ENCODE measurements around the gene AGPAT4.

The AGPAT4 gene

GRCh38 chr6:161302949-161303348 lies 29.1 kb upstream of the AGPAT4 start:
- Histone ChIP-seq H2AFZ (ENCODE audit: insufficient read depth, low read length, poor library complexity) (no peak overlapping the region), H2AK5ac (ENCODE audit: low read length) (no peak overlapping the region)
- no CpG with 5 or more reads among the region's 6 CpGs for WGBS (ENCODE audit: extremely low coverage, insufficient coverage, insufficient read length)

DNA sequence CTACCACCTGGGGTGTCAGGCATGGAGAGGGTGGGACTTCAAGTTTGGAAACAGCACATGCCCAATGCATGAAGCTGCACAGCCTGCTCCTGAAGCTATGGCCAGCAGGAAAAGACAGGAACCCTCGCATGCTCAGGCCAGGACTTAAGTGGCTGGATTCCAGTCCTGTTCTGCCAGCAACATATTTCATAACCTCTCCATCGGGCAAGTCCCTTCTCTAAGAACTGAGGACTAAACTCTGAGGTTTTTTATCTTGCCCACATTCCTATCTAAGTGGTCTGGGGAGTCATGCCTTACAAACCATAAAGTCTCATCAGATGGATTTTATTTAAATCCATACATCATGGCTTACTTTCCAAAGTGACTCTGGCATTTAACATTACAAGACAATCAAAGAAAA lies 27.5 kb upstream of the AGPAT4 start:
- Histone ChIP-seq H4K91ac (ENCODE audit: low read depth, low read length) (no peak overlapping the region), H2BK120ac (ENCODE audit: insufficient read depth, low read length, poor library complexity) (no peak overlapping the region), H3K18ac (ENCODE audit: low read length) (no peak overlapping the region), H3K27me3 (ENCODE audit: insufficient read depth, low read length) (no peaks in the 10 kb centered on the region), H2AK5ac (ENCODE audit: low read length) (no peak overlapping the region), H3K4ac (ENCODE audit: low read depth, low read length) (no peak overlapping the region), H2BK5ac (ENCODE audit: low read depth, low read length, poor library complexity) (no peak overlapping the region), H2BK12ac (ENCODE audit: low read length) (no peak overlapping the region), H3K4me1 (ENCODE audit: control insufficient read depth in 1 of 2, insufficient read depth in 2 of 2, low read length in 2 of 2) (no peaks in the 10 kb centered on the region), H4K12ac (ENCODE audit: low read depth, low read length) (no peak overlapping the region), H3K79me2 (ENCODE audit: control insufficient read depth, insufficient read depth, low read length, poor library complexity) (no peaks in the 10 kb centered on the region), H3K27ac (ENCODE audit: low read depth, low read length) (no peak overlapping the region), H3K23ac (ENCODE audit: low read length) (no peak overlapping the region), H3K14ac (ENCODE audit: low read length) (no peak overlapping the region), H3K36me3 (ENCODE audit: control insufficient read depth in 1 of 2, insufficient read depth in 2 of 2, low read length in 2 of 2) (no peaks in the 10 kb centered on the region), H3K9me3 (ENCODE audit: insufficient read depth, low read depth, low read length) (no peaks in the 10 kb centered on the region), H4K8ac (ENCODE audit: low read depth, low read length) (no peak overlapping the region), H3K79me1 (ENCODE audit: low read length) (no peaks in the 10 kb centered on the region), H3K9ac (ENCODE audit: low read length) (no peak overlapping the region), H3K4me2 (ENCODE audit: low read length) (no peak overlapping the region), H2AFZ (ENCODE audit: insufficient read depth, low read length, poor library complexity) (no peak overlapping the region), H3K4me3 (ENCODE audit: low read depth, low read length) (no peak overlapping the region)
- peak; percentile 71 to 74 for DNase-seq
- no CpG with 5 or more reads among the region's 2 CpGs for WGBS (ENCODE audit: extremely low coverage, insufficient coverage, insufficient read length)

More at GRCh38 chr6:161302949-161303348, 29.1 kb upstream of the AGPAT4 start:
- no peak overlapping the region for H3K23ac ChIP-seq (ENCODE audit: low read length)
- H3K27me3 ChIP-seq (ENCODE audit: insufficient read depth, low read length): no peaks in the 10 kb centered on the region
- no peak overlapping the region for H4K91ac ChIP-seq (ENCODE audit: low read depth, low read length)
- DNase-seq: no peak
- no peaks in the 10 kb centered on the region for H3K9me3 ChIP-seq (ENCODE audit: insufficient read depth, low read depth, low read length)
- no peak overlapping the region for H3K27ac ChIP-seq (ENCODE audit: low read depth, low read length)
- H3K36me3 ChIP-seq (ENCODE audit: control insufficient read depth in 1 of 2, insufficient read depth in 2 of 2, low read length in 2 of 2): no peaks in the 10 kb centered on the region
- H3K9ac ChIP-seq (ENCODE audit: low read length): peak overlapping the region; percentile 10
- no peak overlapping the region for H2BK5ac ChIP-seq (ENCODE audit: low read depth, low read length, poor library complexity)
- no peak overlapping the region for H4K8ac ChIP-seq (ENCODE audit: low read depth, low read length)
- H3K79me2 ChIP-seq (ENCODE audit: control insufficient read depth, insufficient read depth, low read length, poor library complexity): no peaks in the 10 kb centered on the region
- no peaks in the 10 kb centered on the region for H3K4me1 ChIP-seq (ENCODE audit: control insufficient read depth in 1 of 2, insufficient read depth in 2 of 2, low read length in 2 of 2)
- no peak overlapping the region for H3K4me3 ChIP-seq (ENCODE audit: low read depth, low read length)
- no peaks in the 10 kb centered on the region for H3K79me1 ChIP-seq (ENCODE audit: low read length)
- no peak overlapping the region for H4K12ac ChIP-seq (ENCODE audit: low read depth, low read length)
- no peak overlapping the region for H2BK12ac ChIP-seq (ENCODE audit: low read length)
- no peak overlapping the region for H3K14ac ChIP-seq (ENCODE audit: low read length)
- no peak overlapping the region for H3K4ac ChIP-seq (ENCODE audit: low read depth, low read length)
- no peak overlapping the region for H3K4me2 ChIP-seq (ENCODE audit: low read length)
- no peak overlapping the region for H3K18ac ChIP-seq (ENCODE audit: low read length)
- H2BK120ac ChIP-seq (ENCODE audit: insufficient read depth, low read length, poor library complexity): no peak overlapping the region

DNA sequence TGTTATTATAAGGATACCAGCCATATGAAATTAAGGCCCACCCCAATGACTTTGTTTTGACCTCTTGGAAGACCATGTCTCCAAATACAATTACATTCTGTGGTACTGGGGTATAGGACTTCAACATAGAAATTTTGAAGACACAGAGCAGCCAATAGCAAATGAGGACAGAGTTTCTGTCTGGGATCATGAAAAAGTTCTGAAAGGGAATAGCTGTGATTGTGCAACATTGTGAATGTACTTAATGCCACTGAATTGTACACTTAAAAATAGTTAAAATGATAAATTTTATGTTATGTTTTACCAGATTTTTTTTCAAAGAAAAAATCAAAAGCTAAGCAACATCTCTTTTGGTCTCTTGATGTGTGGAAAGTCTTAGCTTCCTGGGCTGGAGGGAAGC lies 27.0 kb upstream of the AGPAT4 start:
- Histone ChIP-seq H3K27ac (ENCODE audit: low read depth, low read length) (no peak overlapping the region), H3K4me3 (ENCODE audit: low read depth, low read length) (no peak overlapping the region), H4K8ac (ENCODE audit: low read depth, low read length) (no peak overlapping the region), H3K9ac (ENCODE audit: low read length) (no peak overlapping the region), H2BK5ac (ENCODE audit: low read depth, low read length, poor library complexity) (no peak overlapping the region), H3K79me1 (ENCODE audit: low read length) (no peaks in the 10 kb centered on the region), H3K79me2 (ENCODE audit: control insufficient read depth, insufficient read depth, low read length, poor library complexity) (no peaks in the 10 kb centered on the region), H3K27me3 (ENCODE audit: insufficient read depth, low read length) (no peaks in the 10 kb centered on the region), H3K23ac (ENCODE audit: low read length) (no peak overlapping the region), H3K14ac (ENCODE audit: low read length) (no peak overlapping the region), H2BK12ac (ENCODE audit: low read length) (no peak overlapping the region), H2AK5ac (ENCODE audit: low read length) (no peak overlapping the region), H2AFZ (ENCODE audit: insufficient read depth, low read length, poor library complexity) (no peak overlapping the region), H3K4me1 (ENCODE audit: control insufficient read depth in 1 of 2, insufficient read depth in 2 of 2, low read length in 2 of 2) (no peaks in the 10 kb centered on the region), H3K18ac (ENCODE audit: low read length) (no peak overlapping the region), H2BK120ac (ENCODE audit: insufficient read depth, low read length, poor library complexity) (no peak overlapping the region), H3K36me3 (ENCODE audit: control insufficient read depth in 1 of 2, insufficient read depth in 2 of 2, low read length in 2 of 2) (no peaks in the 10 kb centered on the region), H3K4me2 (ENCODE audit: low read length) (no peak overlapping the region), H4K91ac (ENCODE audit: low read depth, low read length) (no peak overlapping the region), H3K9me3 (ENCODE audit: insufficient read depth, low read depth, low read length) (no peaks in the 10 kb centered on the region), H3K4ac (ENCODE audit: low read depth, low read length) (no peak overlapping the region), H4K12ac (ENCODE audit: low read depth, low read length) (no peak overlapping the region)
- DNase-seq: no peak

- H3K18ac ChIP-seq (ENCODE audit: low read length): no peak overlapping the region
- no peaks in the 10 kb centered on the region for H3K79me2 ChIP-seq (ENCODE audit: control insufficient read depth, insufficient read depth, low read length, poor library complexity)
- no peak overlapping the region for H4K8ac ChIP-seq (ENCODE audit: low read depth, low read length)
- no peak for DNase-seq
- WGBS (ENCODE audit: extremely low coverage, insufficient coverage, insufficient read length): no CpG with 5 or more reads among the region's 4 CpGs
- no peak overlapping the region for H3K4ac ChIP-seq (ENCODE audit: low read depth, low read length)
- H4K91ac ChIP-seq (ENCODE audit: low read depth, low read length): no peak overlapping the region
- H3K79me1 ChIP-seq (ENCODE audit: low read length): no peaks in the 10 kb centered on the region
- H3K4me3 ChIP-seq (ENCODE audit: low read depth, low read length): no peak overlapping the region
- H2AFZ ChIP-seq (ENCODE audit: insufficient read depth, low read length, poor library complexity): no peak overlapping the region
- H3K14ac ChIP-seq (ENCODE audit: low read length): no peak overlapping the region
- no peak overlapping the region for H3K9ac ChIP-seq (ENCODE audit: low read length)
- H3K36me3 ChIP-seq (ENCODE audit: control insufficient read depth in 1 of 2, insufficient read depth in 2 of 2, low read length in 2 of 2): no peaks in the 10 kb centered on the region
- H3K27ac ChIP-seq (ENCODE audit: low read depth, low read length): no peak overlapping the region
- H2AK5ac ChIP-seq (ENCODE audit: low read length): no peak overlapping the region
- H2BK120ac ChIP-seq (ENCODE audit: insufficient read depth, low read length, poor library complexity): no peak overlapping the region
- no peaks in the 10 kb centered on the region for H3K27me3 ChIP-seq (ENCODE audit: insufficient read depth, low read length)
- H2BK12ac ChIP-seq (ENCODE audit: low read length): no peak overlapping the region
- H3K4me1 ChIP-seq (ENCODE audit: control insufficient read depth in 1 of 2, insufficient read depth in 2 of 2, low read length in 2 of 2): no peaks in the 10 kb centered on the region
- H3K9me3 ChIP-seq (ENCODE audit: insufficient read depth, low read depth, low read length): no peaks in the 10 kb centered on the region
- H2BK5ac ChIP-seq (ENCODE audit: low read depth, low read length, poor library complexity): no peak overlapping the region
- H4K12ac ChIP-seq (ENCODE audit: low read depth, low read length): no peak overlapping the region
- no peak overlapping the region for H3K23ac ChIP-seq (ENCODE audit: low read length)
- no peak overlapping the region for H3K4me2 ChIP-seq (ENCODE audit: low read length)
These were observed 25.9 kb upstream of the AGPAT4 start for GRCh38 chr6:161299726-161300125.

All from trophoblast cell (in vitro differentiated cells and primary cell).